ENCODE results near the gene CHRNA1. TPM values are rescaled to one million over a fixed set of nuclear protein-coding genes. Genes with fewer than 3 reads are reported as not detected.
A peak's percentile ranks its signal among the peaks of the same experiment; 100 is the strongest.

CHRNA1 gene
- total RNA-seq, 4 donors from 2014 or later: not detected

DNA sequence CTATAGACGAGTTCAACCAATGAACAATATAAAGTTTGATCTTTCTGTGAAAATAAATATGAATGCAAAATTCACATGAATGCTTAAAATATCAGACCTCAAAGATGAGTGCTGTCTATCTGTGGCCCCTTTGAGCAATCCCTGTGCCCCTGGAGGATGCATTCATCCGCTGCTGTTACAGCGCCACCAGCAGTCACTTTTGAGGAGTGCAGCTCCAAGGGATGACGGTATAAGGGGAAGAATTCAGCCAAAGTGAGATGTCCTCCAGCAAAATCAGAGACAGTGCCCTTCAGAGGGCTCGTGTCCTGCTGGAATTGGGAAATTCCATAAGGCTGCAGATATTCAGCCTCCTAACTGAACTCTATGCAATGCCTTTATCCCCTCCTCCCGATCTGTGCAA, 12.0 kb upstream of the CHRNA1 start:
- Histone ChIP-seq H3K27me3 (no peaks in the 10 kb centered on the region), H3K4me3 (no peak overlapping the region), H3K4me1 (peaks cover 0 to 82% (median 8%) of the 10 kb centered on the region in 3 donors), H3K27ac (no peak overlapping the region), H3K9me3 (no peaks in the 10 kb centered on the region), H3K36me3 (no peaks in the 10 kb centered on the region)
- WGBS, 2 donors (ENCODE audit: low coverage in 1 of 2): 84 to 100% methylated on average over 3 to 6 of the region's 6 CpGs
- TF ChIP-seq, protein P1, sequence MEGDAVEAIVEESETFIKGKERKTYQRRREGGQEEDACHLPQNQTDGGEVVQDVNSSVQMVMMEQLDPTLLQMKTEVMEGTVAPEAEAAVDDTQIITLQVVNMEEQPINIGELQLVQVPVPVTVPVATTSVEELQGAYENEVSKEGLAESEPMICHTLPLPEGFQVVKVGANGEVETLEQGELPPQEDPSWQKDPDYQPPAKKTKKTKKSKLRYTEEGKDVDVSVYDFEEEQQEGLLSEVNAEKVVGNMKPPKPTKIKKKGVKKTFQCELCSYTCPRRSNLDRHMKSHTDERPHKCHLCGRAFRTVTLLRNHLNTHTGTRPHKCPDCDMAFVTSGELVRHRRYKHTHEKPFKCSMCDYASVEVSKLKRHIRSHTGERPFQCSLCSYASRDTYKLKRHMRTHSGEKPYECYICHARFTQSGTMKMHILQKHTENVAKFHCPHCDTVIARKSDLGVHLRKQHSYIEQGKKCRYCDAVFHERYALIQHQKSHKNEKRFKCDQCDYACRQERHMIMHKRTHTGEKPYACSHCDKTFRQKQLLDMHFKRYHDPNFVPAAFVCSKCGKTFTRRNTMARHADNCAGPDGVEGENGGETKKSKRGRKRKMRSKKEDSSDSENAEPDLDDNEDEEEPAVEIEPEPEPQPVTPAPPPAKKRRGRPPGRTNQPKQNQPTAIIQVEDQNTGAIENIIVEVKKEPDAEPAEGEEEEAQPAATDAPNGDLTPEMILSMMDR (IDR thresholded peaks at IDR 0.05): no peak
- no peak for TF ChIP-seq EP300 (IDR thresholded peaks at IDR 0.05)
- no peak for TF ChIP-seq POLR2A (IDR thresholded peaks at IDR 0.05)
- TF ChIP-seq POLR2AphosphoS5 (IDR thresholded peaks at IDR 0.05): no peak
- ATAC-seq: no peak

DNA sequence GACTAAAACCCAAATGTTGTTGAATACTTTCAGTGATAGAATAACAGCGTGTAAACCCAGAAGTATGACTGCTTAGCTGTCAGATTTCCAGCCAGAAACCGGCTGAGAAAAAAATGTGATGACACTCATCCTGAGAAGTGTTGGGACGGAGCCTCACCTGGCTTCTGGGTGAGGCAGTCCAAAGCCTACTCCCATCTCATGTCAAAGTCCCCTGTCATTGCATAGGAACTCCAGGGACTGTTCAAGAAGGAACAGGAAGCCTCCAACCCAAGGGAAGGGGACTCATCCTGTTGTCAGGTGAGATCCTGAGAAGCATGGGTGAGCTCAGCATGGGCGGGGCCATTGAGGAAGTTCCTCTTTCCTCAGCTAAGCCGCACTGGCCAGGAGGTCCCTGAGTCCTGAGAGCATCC, 11.3 kb upstream of the CHRNA1 start:
- TF ChIP-seq POLR2A (IDR thresholded peaks at IDR 0.05): no peak
- TF ChIP-seq, protein P1 (IDR thresholded peaks at IDR 0.05): no peak
- no peak for TF ChIP-seq EP300 (IDR thresholded peaks at IDR 0.05)
- no peak for TF ChIP-seq POLR2AphosphoS5 (IDR thresholded peaks at IDR 0.05)
- no peak for ATAC-seq
- WGBS, 2 donors (ENCODE audit: low coverage in 1 of 2): 36 to 77% methylated on average over 4 to 5 of the region's 5 CpGs

DNA sequence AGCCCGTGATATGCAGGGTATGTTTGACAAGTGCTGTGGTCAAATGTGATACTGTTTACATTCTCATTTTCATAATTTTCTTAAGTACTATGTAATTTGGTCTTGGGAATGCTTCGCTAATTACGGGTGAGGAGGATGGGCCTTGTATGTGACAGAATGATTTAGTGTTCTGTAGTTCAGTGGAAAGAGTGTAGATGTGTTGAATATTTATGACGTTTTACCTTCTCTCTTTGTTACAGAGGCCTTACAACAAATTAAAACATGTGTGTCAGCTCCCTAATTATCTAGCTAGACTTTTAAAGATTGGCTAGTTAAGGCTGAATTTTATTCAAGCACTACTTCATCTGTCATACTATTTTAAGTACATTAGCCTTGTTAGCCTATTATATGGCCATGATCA, 10.6 kb upstream of the CHRNA1 start:
- TF ChIP-seq POLR2A (IDR thresholded peaks at IDR 0.05) (no peak), POLR2AphosphoS5 (IDR thresholded peaks at IDR 0.05) (no peak), EP300 (IDR thresholded peaks at IDR 0.05) (no peak)
- TF ChIP-seq, protein P1 (IDR thresholded peaks at IDR 0.05): no peak
- Histone ChIP-seq H3K36me3 (no peaks in the 10 kb centered on the region), H3K4me1 (peaks cover 0 to 75% (median 8%) of the 10 kb centered on the region in 3 donors), H3K27me3 (no peaks in the 10 kb centered on the region), H3K9me3 (no peaks in the 10 kb centered on the region), H3K27ac (peak overlapping the region in 1 of 4 donors; percentile 62), H3K4me3 (no peak overlapping the region)
- WGBS, 2 donors (ENCODE audit: low coverage in 1 of 2): 84 to 88% methylated on average over 4 of the region's 4 CpGs
- no peak for ATAC-seq

More for the DNA sequence above, 11.3 kb upstream of the CHRNA1 start:
- Histone ChIP-seq H3K4me3 (no peak overlapping the region), H3K27me3 (no peaks in the 10 kb centered on the region), H3K4me1 (peaks cover 0 to 75% (median 8%) of the 10 kb centered on the region in 3 donors), H3K36me3 (no peaks in the 10 kb centered on the region), H3K27ac (no peak overlapping the region), H3K9me3 (no peaks in the 10 kb centered on the region)

DNA sequence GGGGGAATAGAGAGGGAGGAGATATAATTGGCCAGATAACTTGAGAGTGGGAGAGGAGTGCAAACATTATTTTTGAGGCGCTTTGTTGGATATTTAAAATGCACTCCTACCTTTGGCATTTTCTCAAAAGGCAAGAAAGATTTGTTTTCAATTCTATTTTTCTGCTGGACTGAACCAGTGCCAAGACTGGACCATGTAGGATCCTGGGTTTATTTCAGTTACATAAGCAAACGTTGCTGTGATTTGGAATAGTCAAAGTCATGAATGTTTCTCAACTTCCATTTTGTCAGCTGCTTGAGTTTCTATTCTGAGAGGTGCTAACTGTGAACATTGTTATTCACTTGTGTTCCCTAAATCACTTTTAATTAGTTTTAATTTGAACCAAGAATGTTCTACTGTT, 8.9 kb upstream of the CHRNA1 start:
- Histone ChIP-seq H3K27me3 (no peaks in the 10 kb centered on the region), H3K36me3 (no peaks in the 10 kb centered on the region), H3K4me3 (no peak overlapping the region), H3K27ac (peak overlapping the region; percentile 39 to 62 (median 48)), H3K4me1 (peaks cover 0 to 64% (median 8%) of the 10 kb centered on the region in 3 donors), H3K9me3 (no peaks in the 10 kb centered on the region)
- TF ChIP-seq POLR2A (IDR thresholded peaks at IDR 0.05) (no peak), EP300 (IDR thresholded peaks at IDR 0.05) (no peak), POLR2AphosphoS5 (IDR thresholded peaks at IDR 0.05) (no peak)
- TF ChIP-seq, protein P1 (IDR thresholded peaks at IDR 0.05): no peak
- 23 to 67% methylated on average over 1 to 2 of the region's 2 CpGs for WGBS, 2 donors (ENCODE audit: low coverage in 1 of 2)
- ATAC-seq: no peak

DNA sequence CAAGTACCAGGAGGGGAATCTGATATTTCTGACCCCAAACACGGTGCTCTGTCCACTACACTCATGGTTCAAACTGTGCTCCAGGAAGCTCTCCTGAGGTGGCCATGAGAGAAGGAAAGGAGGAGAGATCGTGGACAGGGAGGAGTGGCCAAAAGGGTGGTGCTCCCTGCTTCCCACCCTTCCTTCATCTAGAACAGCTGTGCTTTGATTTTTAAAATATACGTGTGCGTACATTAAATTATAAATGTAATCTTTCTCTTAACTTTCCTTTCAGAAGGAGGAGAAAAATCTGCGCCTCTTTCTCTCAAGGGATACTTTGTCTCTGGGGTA, 8.2 kb upstream of the CHRNA1 start:
- no peaks in the 10 kb centered on the region for H3K27me3 ChIP-seq
- H3K4me1 ChIP-seq: peaks cover 0 to 56% (median 8%) of the 10 kb centered on the region in 3 donors
- no peaks in the 10 kb centered on the region for H3K36me3 ChIP-seq
- WGBS, 2 donors (ENCODE audit: low coverage in 1 of 2): 50 to 52% methylated on average over 3 to 5 of the region's 5 CpGs
- no peaks in the 10 kb centered on the region for H3K9me3 ChIP-seq
- TF ChIP-seq POLR2A (IDR thresholded peaks at IDR 0.05): no peak
- TF ChIP-seq EP300 (IDR thresholded peaks at IDR 0.05): no peak
- TF ChIP-seq POLR2AphosphoS5 (IDR thresholded peaks at IDR 0.05): no peak
- TF ChIP-seq, protein P1 (IDR thresholded peaks at IDR 0.05): no peak
- H3K27ac ChIP-seq: peak overlapping the region; percentile 39 to 62 (median 48)
- no peak overlapping the region for H3K4me3 ChIP-seq
- ATAC-seq: no peak
